IMR-90 (cell line): ENCODE measurements around the gene PRSS22. TPM values are rescaled to one million over a fixed set of nuclear protein-coding genes. Genes with fewer than 3 reads are reported as not detected.

Source experiments
- CEBPB ChIP-seq: IDR thresholded peaks from 2 replicates; pipeline ENCODE4 v1.6.1; 2012; ENCODE audit warnings: low read depth, low read length, improper control_type of control experiment
- CHD1 ChIP-seq: IDR thresholded peaks from 2 replicates; pipeline ENCODE4 v1.6.1; 2012; ENCODE audit warnings: low read depth, low read length, improper control_type of control experiment
- NFE2L2 ChIP-seq: fragments of 150-350 bp; IDR thresholded peaks from 2 replicates; pipeline ENCODE4 v1.6.1; 2016; ENCODE audit warnings: low read depth, mild to moderate bottlenecking, low read length
- RAD21 ChIP-seq: IDR thresholded peaks from 2 replicates; pipeline ENCODE4 v1.6.1; 2012; ENCODE audit warnings: low read length, improper control_type of control experiment
- RCOR1 ChIP-seq: IDR thresholded peaks from 2 replicates; pipeline ENCODE4 v1.6.1; 2012; ENCODE audit warnings: mild to moderate bottlenecking, low read length, improper control_type of control experiment; ENCODE audit not compliant: insufficient replicate concordance
- SMC3 ChIP-seq: fragments of 150-350 bp; IDR thresholded peaks from 2 replicates; pipeline ENCODE4 v1.6.1; 2016; ENCODE audit warnings: low read depth, mild to moderate bottlenecking, antibody characterized with exemption, low read length, moderate library complexity
- USF2 ChIP-seq: fragments of 150-350 bp; IDR thresholded peaks from 2 replicates; pipeline ENCODE4 v1.6.1; 2017; ENCODE audit warnings: mild to moderate bottlenecking, antibody characterized with exemption, low read length, low read depth
- polyA plus RNA-seq, 3 experiments: library from polyadenylated mRNA; depleted of rRNA; stranded (reverse); fragments of >200 nt; gene quantifications; 2 replicates each; pipeline ENCODE4 v1.2.3, GENCODE V29; 2012; ENCODE audit warnings: low replicate concordance in 1 of 3
- total RNA-seq: library from RNA; depleted of rRNA; stranded (reverse); fragments of >200 nt; gene quantifications from 2 replicates; pipeline ENCODE4 v1.2.3, GENCODE V29; 2012

The PRSS22 gene
- total and polyA plus RNA-seq, 2 of the 4 experiments (the other 2 are of a cell fraction) = not detected

DNA sequence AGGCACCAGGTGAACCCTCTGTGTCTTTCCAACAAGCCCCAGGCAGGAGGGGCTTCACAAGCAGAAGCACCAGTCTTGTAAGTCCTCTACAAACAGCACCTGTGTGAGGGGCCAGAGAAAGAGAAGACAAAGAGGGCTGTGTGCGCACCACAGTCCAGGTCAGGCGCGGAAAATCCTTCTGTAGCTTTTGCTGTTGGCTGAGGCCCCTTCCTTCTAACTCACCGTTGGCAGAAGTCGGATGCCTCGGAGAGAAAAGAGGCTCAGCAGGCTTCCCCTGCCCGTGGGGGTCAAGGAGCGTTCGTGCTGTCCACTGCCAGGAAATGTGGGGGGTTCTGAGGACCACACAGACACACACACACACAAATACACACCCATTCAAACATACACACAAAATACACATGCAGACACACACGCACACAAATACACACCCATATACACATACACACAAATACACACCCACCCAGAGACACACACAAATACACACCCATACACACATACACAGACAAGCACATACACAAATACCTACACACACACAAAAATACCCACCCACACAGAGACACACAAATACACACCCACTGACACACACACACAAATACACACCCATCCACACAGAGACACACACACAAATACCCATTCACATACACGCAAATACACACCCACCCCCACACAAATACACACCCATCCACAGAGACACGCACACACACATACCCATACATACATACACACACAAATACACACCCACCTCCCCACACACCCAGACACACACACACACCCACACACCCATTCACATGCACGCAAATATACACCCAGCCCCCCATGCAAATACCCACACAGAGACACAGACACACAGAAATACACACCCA, 21.1 kb downstream of the PRSS22 start (continued):
- no peak for TF ChIP-seq RCOR1
- no peak for TF ChIP-seq CHD1
- no peak for TF ChIP-seq RAD21
- TF ChIP-seq NFE2L2 = no peak
- TF ChIP-seq SMC3 = no peak
- no peak for TF ChIP-seq USF2
- TF ChIP-seq CEBPB = no peak
